GM12865 (cell line): ENCODE results near the gene C3orf20.

ENCODE experiments used
- DNase-seq: peaks from one replicate; pipeline ENCODE4 v3.0.0; 2010; ENCODE audit warnings: low read depth
- H3K4me3 ChIP-seq: 2 replicates; pipeline ENCODE4 v1.5.1; 2011; ENCODE audit warnings: mild to moderate bottlenecking, low read depth, low read length, control low read depth
- TF ChIP-seq, protein P1 (sequence below): IDR thresholded peaks from 2 replicates; pipeline ENCODE4 v1.5.1; 2011; ENCODE audit warnings: low read length, control low read depth, low read depth, inconsistent platforms; ENCODE audit not compliant: insufficient read depth; ENCODE audit errors: missing control alignments

Gene C3orf20

GRCh38 chr3:14674841-14675240, at the start of gene C3orf20:
C3orf20 (plus strand) TSS chr3:14675141; CDS start chr3:14682714, 7,573 bp downstream.
- H3K4me3 ChIP-seq, result no peak within 1 kb of the TSS
- DNase-seq, result no peak
- TF ChIP-seq, protein P1, sequence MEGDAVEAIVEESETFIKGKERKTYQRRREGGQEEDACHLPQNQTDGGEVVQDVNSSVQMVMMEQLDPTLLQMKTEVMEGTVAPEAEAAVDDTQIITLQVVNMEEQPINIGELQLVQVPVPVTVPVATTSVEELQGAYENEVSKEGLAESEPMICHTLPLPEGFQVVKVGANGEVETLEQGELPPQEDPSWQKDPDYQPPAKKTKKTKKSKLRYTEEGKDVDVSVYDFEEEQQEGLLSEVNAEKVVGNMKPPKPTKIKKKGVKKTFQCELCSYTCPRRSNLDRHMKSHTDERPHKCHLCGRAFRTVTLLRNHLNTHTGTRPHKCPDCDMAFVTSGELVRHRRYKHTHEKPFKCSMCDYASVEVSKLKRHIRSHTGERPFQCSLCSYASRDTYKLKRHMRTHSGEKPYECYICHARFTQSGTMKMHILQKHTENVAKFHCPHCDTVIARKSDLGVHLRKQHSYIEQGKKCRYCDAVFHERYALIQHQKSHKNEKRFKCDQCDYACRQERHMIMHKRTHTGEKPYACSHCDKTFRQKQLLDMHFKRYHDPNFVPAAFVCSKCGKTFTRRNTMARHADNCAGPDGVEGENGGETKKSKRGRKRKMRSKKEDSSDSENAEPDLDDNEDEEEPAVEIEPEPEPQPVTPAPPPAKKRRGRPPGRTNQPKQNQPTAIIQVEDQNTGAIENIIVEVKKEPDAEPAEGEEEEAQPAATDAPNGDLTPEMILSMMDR, result no peak

- no peak overlapping the region for H3K4me3 ChIP-seq
- no peak for DNase-seq
- TF ChIP-seq, protein P1, result no peak
Observed at GRCh38 chr3:14625443-14625842, 49.5 kb upstream of the C3orf20 start.

DNA sequence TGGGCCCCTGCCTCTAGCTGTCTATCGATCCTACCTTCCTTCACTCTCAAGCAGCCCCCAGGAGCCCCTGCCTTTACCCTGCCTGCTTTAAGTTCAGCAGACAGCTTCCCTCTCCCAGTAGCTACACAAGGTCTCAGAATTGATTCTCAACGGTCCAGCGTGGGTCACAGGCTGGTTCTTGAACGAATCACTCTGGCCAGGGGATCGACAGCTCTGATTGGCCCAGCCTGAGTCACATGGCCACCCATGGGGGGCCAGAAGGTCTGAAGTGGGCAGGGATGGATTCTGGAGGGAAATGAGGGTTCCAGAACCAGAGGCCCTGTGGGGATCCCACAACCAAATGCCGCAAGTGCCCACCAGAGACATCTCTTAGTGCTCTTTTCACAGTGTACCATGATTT, 47.1 kb upstream of the C3orf20 start:
- no peak overlapping the region for H3K4me3 ChIP-seq
- TF ChIP-seq, protein P1, result no peak
- DNase-seq, result no peak

- DNase-seq, result no peak
- TF ChIP-seq, protein P1, result no peak
- no peak overlapping the region for H3K4me3 ChIP-seq
Observed at GRCh38 chr3:14628406-14628805, 46.5 kb upstream of the C3orf20 start.

DNA sequence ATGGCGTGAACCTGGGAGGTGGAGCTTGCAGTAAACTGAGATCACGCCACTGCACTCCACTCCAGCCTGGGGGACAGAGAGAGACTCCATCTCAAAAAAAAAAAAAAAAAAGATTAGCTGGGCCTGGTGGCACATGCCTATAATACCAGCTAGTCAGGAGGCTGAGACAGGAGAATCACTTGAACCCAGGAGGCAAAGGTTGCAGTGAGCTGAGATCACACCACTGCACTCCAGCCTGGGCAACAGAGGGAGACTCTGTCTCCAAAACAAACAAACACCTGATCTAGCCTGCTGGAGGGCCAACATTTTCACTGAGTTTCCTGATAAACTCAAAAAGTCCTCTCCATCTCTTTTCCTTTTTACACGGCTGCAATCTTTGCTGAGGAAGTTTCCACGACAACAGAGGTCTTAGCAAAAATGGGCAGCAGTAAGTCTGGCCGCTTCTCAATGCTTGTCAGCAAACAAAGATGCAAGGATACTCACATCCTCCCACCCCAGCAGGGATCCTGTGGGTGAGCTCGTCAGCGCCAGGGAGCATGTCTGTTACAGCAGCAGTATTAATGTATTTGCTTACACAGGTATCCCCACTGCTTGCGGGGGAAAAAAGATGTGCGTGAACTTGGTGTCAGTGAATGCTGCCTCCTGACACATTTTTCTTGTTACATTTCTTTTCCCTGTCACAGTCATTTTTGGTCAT, 44.4 kb upstream of the C3orf20 start:
- no peak for DNase-seq
- TF ChIP-seq, protein P1, result no peak
- no peak overlapping the region for H3K4me3 ChIP-seq

GRCh38 chr3:14631101-14631497, 43.8 kb upstream of the C3orf20 start:
- no peak overlapping the region for H3K4me3 ChIP-seq
- TF ChIP-seq, protein P1, result no peak
- no peak for DNase-seq
